Measurements from ENCODE around the gene TRIB2. TPM values are rescaled to one million over a fixed set of nuclear protein-coding genes. Genes with fewer than 3 reads are reported as not detected.

Gene TRIB2
- total and polyA plus RNA-seq, 2 of the 4 experiments (the other 2 are of a cell fraction) = 12.0 to 12.7 TPM

GRCh38 chr2:12763486-12763885 lies 46.8 kb downstream of the TRIB2 start:
- POLR2A ChIA-PET (ENCODE audit: unreplicated experiment) = no interaction called here
- Histone ChIP-seq H2BK15ac (ENCODE audit: low read depth, low read length) (no peak overlapping the region), H2AK5ac (ENCODE audit: low read depth, low read length) (no peak overlapping the region), H2BK20ac (ENCODE audit: low read depth, low read length) (no peak overlapping the region), H3K27me3 (ENCODE audit: control insufficient read depth, insufficient read depth, low read length) (no peaks in the 10 kb centered on the region), H2BK120ac (ENCODE audit: low read depth, low read length) (peak overlapping the region; percentile 20; the same call in 1 of the 2 replicates), H4K91ac (ENCODE audit: insufficient read depth, low read depth, low read length) (no peak overlapping the region), H4K8ac (ENCODE audit: low read depth in 2 of 2, low read length in 2 of 2) (no peak overlapping the region), H4K20me1 (ENCODE audit: insufficient read depth, low read length) (peaks cover 3% of the 10 kb centered on the region; the same call in 1 of the 2 replicates), H2AFZ (replicated peaks; ENCODE audit: low read length, poor library complexity) (no peak overlapping the region), H3K27ac (ENCODE audit: insufficient read depth, low read length) (no peak overlapping the region), H3K4me1 (ENCODE audit: control insufficient read depth, insufficient read depth, low read length) (peaks cover 13% of the 10 kb centered on the region), H3K18ac (ENCODE audit: low read depth, low read length) (no peak overlapping the region), H3K9me3 (ENCODE audit: control insufficient read depth, insufficient read depth, low read length) (no peaks in the 10 kb centered on the region; the same call in 1 of the 2 replicates), H3K9ac (ENCODE audit: low read depth, low read length) (no peak overlapping the region), H3K23ac (ENCODE audit: low read depth, low read length) (no peak overlapping the region), H3K36me3 (ENCODE audit: control insufficient read depth, insufficient read depth, low read length) (no peaks in the 10 kb centered on the region), H3K4me3 (ENCODE audit: insufficient read depth, low read depth, low read length) (no peak overlapping the region), H4K5ac (ENCODE audit: low read depth, low read length) (no peak overlapping the region), H3K4me2 (ENCODE audit: low read depth, low read length) (no peak overlapping the region), H3K56ac (ENCODE audit: extremely low read depth, insufficient read depth, low read length) (no peak overlapping the region), H2BK5ac (ENCODE audit: low read depth, low read length, poor library complexity, severe bottlenecking) (no peak overlapping the region), H3K4ac (ENCODE audit: low read depth, low read length) (no peak overlapping the region), H3K9me1 (ENCODE audit: insufficient read depth, low read length) (peaks cover 5% of the 10 kb centered on the region), H3K79me1 (ENCODE audit: low read depth in 1 of 2, low read length in 2 of 2) (no peaks in the 10 kb centered on the region), H3K14ac (replicated peaks; ENCODE audit: low read depth, low read length) (no peak overlapping the region), H2AK9ac (replicated peaks; ENCODE audit: low read depth, low read length, poor library complexity) (no peak overlapping the region)
- no peak for DNase-seq
- CTCF ChIA-PET = interaction anchor here (1.5 kb wide), 1 partner anchor 167 kb away, joined by 3 read pairs; no protein-coding TSS in a partner anchor
- no TSS peak for BruUV-seq (replicated peaks)
- WGBS, 2 experiments (ENCODE audit: extremely low coverage in 2 of 2, insufficient read length in 1 of 2) = no CpG with 5 or more reads among the region's 4 CpGs
- in situ Hi-C loops (cut with MboI; ENCODE audit: low sequenced_read_pairs) = no loop called here
- intact Hi-C loops (cut with micrococcal nuclease) = no loop called here
- no peak for TF ChIP-seq RCOR1 (IDR thresholded peaks at IDR 0.05; ENCODE audit: insufficient replicate concordance, low read length)
- TF ChIP-seq USF2 (IDR thresholded peaks at IDR 0.05; ENCODE audit: low read depth, low read length) = no peak
- TF ChIP-seq ELK1 (IDR thresholded peaks at IDR 0.05; ENCODE audit: borderline replicate concordance, low read depth, low read length) = no peak
- no peak for TF ChIP-seq FOS (IDR thresholded peaks at IDR 0.05; ENCODE audit: low read depth, low read length)
- TF ChIP-seq CTCF (conservative IDR thresholded peaks at IDR 0.05; ENCODE audit: low read depth, low read length) = no peak
- TF ChIP-seq RFX5 (IDR thresholded peaks at IDR 0.05; ENCODE audit: low read depth, low read length) = no peak
- no peak for ATAC-seq (ENCODE audit: low read depth)
- dilution Hi-C loops (cut with HindIII; ENCODE audit: low sequenced_read_pairs, unreplicated experiment) = no loop called here
